Loucy (cell line): ENCODE data around the gene NR2F1-AS1.

ENCODE experiments used
- H2AFZ ChIP-seq: fragments of 200-600 bp; sonication (generic); 2 replicates; pipeline ENCODE4 v1.6.0; 2016; ENCODE audit warnings: antibody characterized with exemption, mild to moderate bottlenecking, low read length, moderate library complexity
- H3F3A ChIP-seq: fragments of 200-600 bp; 2 replicates; pipeline ENCODE4 v1.6.0; 2016; ENCODE audit warnings: antibody characterized with exemption, low read depth, mild to moderate bottlenecking
- H3K27me3 ChIP-seq: fragments of 200-600 bp; sonication (generic); 2 replicates; pipeline ENCODE4 v1.6.1; 2014; ENCODE audit warnings: low read length, mild to moderate bottlenecking; ENCODE audit not compliant: insufficient read depth, poor library complexity, severe bottlenecking
- H3K36me3 ChIP-seq: fragments of 200-600 bp; sonication (generic); 2 replicates; pipeline ENCODE4 v1.6.1; 2016; ENCODE audit warnings: low read length; ENCODE audit not compliant: insufficient read depth
- H3K4me1 ChIP-seq: fragments of 200-600 bp; sonication (generic); 2 replicates; pipeline ENCODE4 v1.5.1; 2014; ENCODE audit warnings: low read length, mild to moderate bottlenecking; ENCODE audit not compliant: insufficient read depth, poor library complexity, severe bottlenecking
- H3K4me2 ChIP-seq: fragments of 200-600 bp; sonication (generic); 2 replicates; pipeline ENCODE4 v1.6.0; 2014; ENCODE audit warnings: antibody characterized with exemption, low read length, low read depth, mild to moderate bottlenecking; ENCODE audit not compliant: poor library complexity, severe bottlenecking
- H3K4me3 ChIP-seq: fragments of 200-600 bp; sonication (generic); 2 replicates; pipeline ENCODE4 v1.5.1; 2014; ENCODE audit warnings: low read length, mild to moderate bottlenecking, mixed read lengths; ENCODE audit not compliant: poor library complexity, severe bottlenecking
- H3K79me2 ChIP-seq: fragments of 200-600 bp; sonication (generic); 2 replicates; pipeline ENCODE4 v1.6.1; 2014; ENCODE audit warnings: low read length; ENCODE audit not compliant: insufficient read depth
- H3K9ac ChIP-seq: fragments of 200-600 bp; sonication (generic); 2 replicates; pipeline ENCODE4 v1.6.0; 2014; ENCODE audit warnings: mild to moderate bottlenecking, low read depth, low read length, moderate library complexity; ENCODE audit not compliant: poor library complexity, severe bottlenecking
- H3K9me2 ChIP-seq: fragments of 200-600 bp; sonication (generic); replicated peaks from 2 replicates; pipeline ENCODE4 v1.6.1; 2016; ENCODE audit warnings: low read depth, low read length, mixed read lengths
- H3K9me3 ChIP-seq: fragments of 200-600 bp; sonication (generic); 2 replicates; pipeline ENCODE4 v1.6.1; 2014; ENCODE audit warnings: mild to moderate bottlenecking, antibody characterized with exemption, low read length, low read depth; ENCODE audit not compliant: insufficient read depth
- H4K20me1 ChIP-seq: fragments of 200-600 bp; sonication (generic); 2 replicates; pipeline ENCODE4 v1.6.0; 2014; ENCODE audit warnings: antibody characterized with exemption, low read length, mild to moderate bottlenecking; ENCODE audit not compliant: insufficient read depth, poor library complexity, severe bottlenecking
- CTCF ChIP-seq: fragments of 200-600 bp; sonication (generic); conservative IDR thresholded peaks from 2 replicates; pipeline ENCODE4 v1.5.1; 2014; ENCODE audit warnings: mild to moderate bottlenecking, antibody characterized with exemption, low read length
- EZH2phosphoT487 ChIP-seq: fragments of 200-600 bp; IDR thresholded peaks from 2 replicates; pipeline ENCODE4 v1.6.1; 2018; ENCODE audit warnings: antibody characterized with exemption, mild to moderate bottlenecking, moderate library complexity, borderline replicate concordance

NR2F1-AS1 gene

GRCh38 chr5:93583439-93583767, 2.4 kb upstream of the NR2F1-AS1 start:
- Histone ChIP-seq H2AFZ (no peak overlapping the region), H3K36me3 (no peaks in the 10 kb centered on the region), H4K20me1 (no peaks in the 10 kb centered on the region)

GRCh38 chr5:93582677-93583438, 1.8 kb upstream of the NR2F1-AS1 start, which contains the start of gene NR2F1:
Gene NR2F1 (plus strand): TSS chr5:93583222. CDS start chr5:93585024, 1,802 bp downstream.
- Histone ChIP-seq H2AFZ (peak within 1 kb of the TSS; percentile 73; the same call in 1 of the 2 replicates), H3K9me3 (no peaks in the 10 kb centered on the region), H3K79me2 (no peaks in the 10 kb centered on the region), H3K4me1 (no peaks in the 10 kb centered on the region), H3F3A (no peaks in the 10 kb centered on the region), H3K27me3 (no peaks in the 10 kb centered on the region), H4K20me1 (no peaks in the 10 kb centered on the region), H3K4me3 (peak within 1 kb of the TSS; percentile 69), H3K4me2 (peak within 1 kb of the TSS; percentile 68), H3K36me3 (no peaks in the 10 kb centered on the region), H3K9ac (peak within 1 kb of the TSS; percentile 32), H3K9me2 (no peaks in the 10 kb centered on the region)
- no peak for TF ChIP-seq EZH2phosphoT487
- no peak for TF ChIP-seq CTCF

More at GRCh38 chr5:93583439-93583767, 2.4 kb upstream of the NR2F1-AS1 start:
- no peaks in the 10 kb centered on the region for H3K9me2 ChIP-seq
- no peak overlapping the region for H3K4me3 ChIP-seq
- H3K4me1 ChIP-seq, result no peaks in the 10 kb centered on the region
- H3K4me2 ChIP-seq, result no peak overlapping the region
- no peaks in the 10 kb centered on the region for H3F3A ChIP-seq
- H3K79me2 ChIP-seq, result no peaks in the 10 kb centered on the region
- H3K27me3 ChIP-seq, result no peaks in the 10 kb centered on the region
- TF ChIP-seq EZH2phosphoT487 (no peak), CTCF (no peak)
- no peaks in the 10 kb centered on the region for H3K9me3 ChIP-seq
- no peak overlapping the region for H3K9ac ChIP-seq

- H3K79me2 ChIP-seq, result no peaks in the 10 kb centered on the region
- no peaks in the 10 kb centered on the region for H3F3A ChIP-seq
- H3K36me3 ChIP-seq, result no peaks in the 10 kb centered on the region
- H3K9me2 ChIP-seq, result no peaks in the 10 kb centered on the region
- H4K20me1 ChIP-seq, result no peaks in the 10 kb centered on the region
- H3K9me3 ChIP-seq, result no peaks in the 10 kb centered on the region
- H3K9ac ChIP-seq, result peak overlapping the region; percentile 32
- H3K4me2 ChIP-seq, result peak overlapping the region; percentile 68
- no peaks in the 10 kb centered on the region for H3K4me1 ChIP-seq
- H2AFZ ChIP-seq, result peak overlapping the region; percentile 73; the same call in 1 of the 2 replicates
- TF ChIP-seq CTCF (no peak), EZH2phosphoT487 (no peak)
- peak overlapping the region; percentile 69 for H3K4me3 ChIP-seq
- H3K27me3 ChIP-seq, result no peaks in the 10 kb centered on the region
These were observed 1.1 kb upstream of the NR2F1-AS1 start for GRCh38 chr5:93582167-93582462.
